Left hindlimb (tissue), 1 donor: Measurements from ENCODE around the gene PSMD13.

Experiments
- DNase-seq: peaks from one replicate; pipeline ENCODE4 v3.0.0-alpha.2; 2018

Gene PSMD13

DNA sequence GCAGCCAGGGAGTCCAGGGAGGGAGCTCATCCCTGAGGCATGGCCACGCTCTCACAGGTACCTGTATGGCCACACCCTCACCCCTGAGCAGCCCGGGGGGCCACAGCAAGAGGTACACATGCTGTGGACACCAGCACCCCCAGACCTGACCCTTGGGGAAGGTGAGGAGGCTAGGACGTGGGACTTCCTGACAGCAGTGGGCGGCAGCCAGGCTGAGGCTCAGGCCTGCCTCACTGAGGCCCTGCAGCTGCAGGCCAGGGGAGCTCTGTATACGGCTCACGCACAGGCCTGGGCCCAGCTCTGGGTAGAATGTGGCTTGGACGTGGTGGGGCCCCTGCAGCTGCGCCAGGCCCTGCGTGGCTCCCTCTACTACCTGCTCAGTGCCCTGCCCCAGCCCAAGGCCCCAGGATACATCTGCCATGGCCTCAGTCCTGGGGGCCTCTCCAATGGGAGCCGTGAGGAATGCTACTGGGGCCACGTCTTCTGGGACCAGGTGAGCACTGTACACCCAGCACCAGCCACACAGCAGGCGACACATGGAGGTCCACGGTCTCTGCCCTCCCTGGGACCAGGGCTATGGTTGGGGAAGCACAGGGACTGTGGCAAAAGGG lies 54.0 kb downstream of the PSMD13 start:
- DNase-seq, result peak; percentile 21

DNA sequence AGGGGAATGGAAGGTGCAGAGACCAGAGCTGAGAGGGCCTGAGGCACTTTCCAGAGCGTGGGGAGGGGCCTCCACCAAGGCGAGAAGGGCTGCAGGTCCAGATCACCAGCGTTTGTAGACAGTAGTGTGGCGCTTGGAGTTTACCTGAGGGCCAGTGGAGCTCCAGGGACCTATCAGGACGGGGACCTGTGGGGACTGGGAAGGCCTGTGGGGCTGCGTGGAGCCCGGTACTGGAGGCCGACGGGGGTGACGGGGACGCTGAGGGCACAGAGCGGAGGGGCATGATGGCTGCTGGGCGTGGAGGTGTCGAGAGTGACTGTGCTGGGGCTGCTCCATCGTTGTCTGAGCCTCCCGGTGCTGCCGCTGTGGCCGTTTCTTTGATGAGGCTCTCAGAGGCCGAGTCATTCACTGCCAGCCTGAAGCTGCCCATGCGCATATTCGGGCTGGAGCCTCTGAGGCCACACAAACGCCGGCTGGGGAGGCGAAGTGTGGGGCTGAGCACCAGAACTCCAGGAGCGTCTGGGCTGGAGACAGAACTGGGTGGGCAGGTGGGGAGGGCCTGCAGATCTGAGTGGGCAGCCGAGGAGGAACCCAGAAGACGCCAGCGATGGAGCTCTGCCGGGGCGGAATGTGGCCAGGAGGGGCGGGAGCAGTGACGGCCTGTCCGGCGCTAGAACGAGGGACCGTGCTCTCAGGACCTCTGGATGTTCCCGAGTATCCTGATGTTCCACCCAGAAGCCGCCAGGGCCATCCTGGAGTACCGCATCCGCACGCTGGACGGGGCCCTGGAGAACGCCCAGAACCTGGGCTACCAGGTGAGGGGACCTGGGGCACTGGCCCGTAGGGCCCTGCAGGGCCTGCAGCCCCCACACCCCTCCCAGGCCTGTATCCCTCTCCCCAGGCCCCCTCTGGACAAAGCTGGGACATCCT lies 54.8 kb downstream of the PSMD13 start:
- DNase-seq, result peak; percentile 22

DNA sequence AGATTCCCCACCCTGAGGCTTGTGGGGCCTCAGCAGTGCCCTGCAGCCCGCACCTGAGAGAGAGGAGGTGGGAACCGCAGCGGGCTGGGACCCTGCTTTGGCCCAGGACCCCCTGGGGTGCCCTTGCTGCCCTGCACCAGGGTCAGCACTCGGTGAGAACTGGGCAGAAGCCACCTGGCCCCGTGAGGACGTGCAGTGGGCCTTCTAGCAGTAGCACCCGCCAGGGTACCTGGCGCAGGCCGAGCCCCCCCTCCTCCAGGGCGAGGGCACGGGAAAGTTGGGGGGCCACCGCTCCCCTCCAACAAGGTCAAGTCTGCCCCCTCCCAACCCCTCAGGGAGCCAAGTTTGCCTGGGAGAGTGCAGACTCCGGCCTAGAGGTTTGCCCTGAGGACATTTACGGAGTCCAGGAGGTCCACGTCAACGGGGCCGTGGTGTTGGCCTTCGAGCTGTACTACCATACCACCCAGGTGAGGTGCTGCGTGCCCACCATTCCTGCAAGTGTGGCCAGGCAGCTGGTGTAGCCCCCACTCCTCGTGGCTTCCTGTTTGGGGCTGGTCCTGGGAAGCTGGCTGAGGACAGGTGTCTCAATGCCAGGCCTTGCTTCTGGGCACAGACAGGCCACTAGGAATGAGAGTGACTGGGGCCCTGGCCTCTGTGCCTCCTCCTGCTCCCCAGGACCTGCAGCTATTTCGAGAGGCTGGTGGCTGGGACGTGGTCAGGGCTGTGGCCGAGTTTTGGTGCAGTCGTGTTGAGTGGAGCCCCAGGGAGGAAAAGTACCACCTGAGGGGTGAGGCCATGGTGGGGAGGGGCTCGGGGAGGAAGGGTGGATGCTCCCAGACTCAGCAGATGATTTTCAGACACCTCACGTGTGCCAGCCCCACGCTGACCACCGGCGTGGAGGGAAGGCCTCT lies 55.7 kb downstream of the PSMD13 start:
- DNase-seq, result peak; percentile 30

DNA sequence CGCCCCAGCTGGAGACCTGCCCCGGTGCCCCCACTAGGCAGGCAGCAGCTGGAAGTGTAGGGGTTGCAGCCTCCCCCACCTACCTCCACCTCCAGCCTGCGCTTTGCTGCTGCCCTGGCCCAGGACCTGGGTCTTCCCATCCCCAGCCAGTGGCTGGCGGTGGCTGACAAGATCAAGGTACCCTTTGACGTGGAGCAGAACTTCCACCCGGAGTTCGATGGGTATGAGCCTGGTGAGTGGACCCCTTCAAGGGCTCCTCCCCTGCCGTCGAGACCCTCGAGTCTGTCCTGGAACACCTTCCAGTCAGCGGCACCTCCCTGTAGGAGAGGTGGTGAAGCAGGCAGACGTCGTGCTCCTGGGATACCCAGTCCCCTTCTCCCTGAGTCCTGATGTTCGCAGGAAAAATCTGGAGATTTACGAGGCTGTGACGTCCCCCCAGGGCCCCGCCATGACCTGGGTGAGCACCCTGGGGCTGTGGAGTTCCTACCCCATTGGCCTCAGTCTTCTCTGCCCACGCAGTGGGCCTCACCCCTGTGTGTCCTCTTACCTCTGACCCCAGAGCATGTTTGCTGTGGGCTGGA lies 56.6 kb downstream of the PSMD13 start:
- DNase-seq, result peak; percentile 25

DNA sequence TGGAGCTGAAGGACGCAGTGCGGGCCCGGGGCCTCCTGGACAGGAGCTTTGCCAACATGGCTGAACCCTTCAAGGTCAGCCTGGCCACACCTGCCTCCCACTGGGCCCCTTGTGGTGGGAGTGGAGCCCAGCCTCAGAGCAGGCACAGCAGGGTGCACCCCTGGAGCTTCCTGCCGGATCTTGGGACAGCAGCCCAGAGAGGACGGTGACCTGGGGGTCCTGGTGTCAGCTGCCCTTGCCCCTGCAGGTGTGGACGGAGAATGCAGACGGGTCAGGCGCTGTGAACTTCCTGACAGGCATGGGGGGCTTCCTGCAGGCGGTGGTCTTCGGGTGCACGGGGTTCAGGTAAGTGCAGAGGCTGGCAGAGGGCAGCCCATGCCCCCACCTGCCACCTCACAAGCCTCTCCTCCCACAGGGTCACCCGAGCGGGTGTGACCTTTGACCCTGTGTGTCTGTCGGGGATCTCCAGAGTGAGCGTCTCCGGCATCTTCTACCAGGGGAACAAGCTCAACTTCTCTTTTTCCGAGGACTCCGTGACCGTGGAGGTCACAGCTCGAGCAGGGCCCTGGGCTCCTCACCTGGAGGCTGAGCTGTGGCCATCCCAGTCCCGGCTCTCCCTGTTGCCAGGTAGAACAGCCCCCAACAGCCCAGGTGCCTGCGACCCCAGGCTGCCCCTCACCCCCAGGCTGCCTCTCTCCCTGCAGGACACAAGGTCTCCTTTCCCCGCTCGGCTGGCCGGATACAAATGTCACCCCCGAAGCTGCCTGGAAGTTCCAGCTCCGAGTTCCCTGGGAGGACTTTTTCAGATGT lies 57.3 kb downstream of the PSMD13 start:
- peak; percentile 32 for DNase-seq

DNA sequence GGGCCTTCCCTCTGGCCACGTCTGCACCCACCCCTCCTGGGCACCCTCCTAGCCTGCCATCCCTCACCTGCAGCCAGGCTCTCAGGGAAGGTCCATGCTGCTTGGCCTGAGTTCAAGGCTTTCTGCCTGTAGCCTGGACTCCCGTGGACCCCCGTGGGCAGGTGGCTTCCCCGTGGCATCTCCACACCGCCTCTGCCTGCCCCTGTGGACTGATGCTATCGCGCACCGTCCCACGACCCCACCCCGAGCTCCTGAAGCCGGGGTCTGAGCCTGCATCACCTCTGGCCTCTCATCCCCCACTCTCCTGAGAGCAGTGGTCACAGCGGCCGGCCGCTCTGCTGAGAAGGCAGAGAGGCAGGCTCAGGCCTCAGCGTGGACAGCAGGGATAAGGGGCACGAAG lies 58.0 kb downstream of the PSMD13 start:
- peak; percentile 36 for DNase-seq

DNA sequence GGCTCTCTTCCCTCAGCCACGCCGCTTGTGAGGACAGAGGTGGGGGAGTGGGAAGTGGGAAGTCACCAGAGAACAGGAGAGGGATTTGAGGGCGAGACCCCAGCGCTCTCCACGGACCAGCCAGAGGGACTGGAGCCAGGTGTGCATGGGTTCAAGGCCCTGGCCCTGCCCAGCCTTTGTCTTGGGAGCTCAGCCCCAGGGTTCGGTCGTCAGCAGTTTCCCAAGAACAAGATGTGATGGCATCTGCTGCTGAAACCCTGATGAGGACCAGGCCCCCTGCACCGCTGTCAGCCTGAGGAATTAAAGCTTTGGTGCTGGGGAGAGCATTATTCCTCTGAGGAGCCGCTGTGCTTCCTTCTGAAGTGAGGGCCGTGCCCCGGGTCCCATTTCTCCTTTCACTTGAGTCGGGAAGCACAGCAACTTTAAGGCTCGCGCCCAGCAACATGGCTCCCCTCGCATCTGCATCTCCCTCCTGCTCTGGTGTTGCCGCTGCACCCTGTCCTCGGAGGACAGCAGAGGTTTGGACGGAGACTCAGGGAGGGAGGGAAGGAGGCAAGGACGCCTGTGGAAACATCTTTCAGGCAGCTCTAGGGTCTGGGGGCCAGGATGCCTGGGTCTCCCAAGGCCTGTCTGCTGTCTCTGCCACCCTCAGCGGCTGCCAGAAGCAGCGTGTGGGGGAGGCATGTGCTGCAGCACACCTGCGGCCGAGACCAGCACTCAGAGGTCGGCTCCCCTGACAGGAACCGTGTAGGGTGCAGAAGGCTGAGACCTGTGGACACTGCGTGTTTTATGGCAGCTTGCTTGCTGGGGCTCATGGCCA lies 58.8 kb downstream of the PSMD13 start:
- peak; percentile 25 for DNase-seq

DNA sequence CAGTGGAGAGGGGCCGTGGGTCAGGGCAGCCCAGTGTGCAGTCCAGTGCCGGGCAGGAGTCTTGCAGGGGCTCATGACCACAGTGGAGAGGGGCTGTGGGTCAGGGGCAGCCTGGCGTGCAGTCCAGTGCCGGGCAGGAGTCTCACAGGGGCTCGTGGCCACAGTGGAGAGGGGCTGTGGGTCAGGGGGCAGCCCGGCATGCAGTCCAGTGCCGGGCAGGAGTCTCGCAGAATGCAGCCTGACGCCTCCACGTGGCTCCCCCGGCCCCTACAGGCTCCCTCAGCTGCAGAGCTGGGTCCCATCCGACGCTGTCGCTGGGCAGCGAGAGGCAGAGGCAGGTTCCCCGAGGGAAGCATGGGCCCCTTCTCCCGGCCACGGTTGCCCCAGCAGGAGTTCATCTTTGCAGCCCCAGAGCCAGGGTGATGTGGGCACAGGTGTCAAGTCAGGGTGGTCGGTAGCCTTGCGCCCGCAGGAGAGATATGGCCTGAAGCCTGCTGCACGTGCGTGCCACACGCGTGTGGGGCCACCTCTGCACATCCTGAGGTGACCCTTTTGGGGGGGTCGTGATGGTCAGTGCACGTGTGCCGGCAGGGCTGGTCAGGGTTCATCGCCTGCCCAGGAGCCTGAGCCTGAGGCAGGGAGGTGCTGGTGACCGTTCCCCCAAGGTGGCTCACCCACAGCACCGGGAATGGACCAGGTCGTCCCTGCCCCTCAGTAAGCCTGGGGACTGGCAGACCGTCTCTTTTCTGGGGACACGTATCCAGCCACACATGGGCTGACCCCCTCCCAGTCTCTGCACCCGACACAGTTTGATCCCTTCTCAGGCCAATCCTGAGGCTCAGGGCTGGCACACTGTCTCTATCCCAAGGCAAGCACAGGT lies 59.6 kb downstream of the PSMD13 start:
- DNase-seq, result peak; percentile 37

DNA sequence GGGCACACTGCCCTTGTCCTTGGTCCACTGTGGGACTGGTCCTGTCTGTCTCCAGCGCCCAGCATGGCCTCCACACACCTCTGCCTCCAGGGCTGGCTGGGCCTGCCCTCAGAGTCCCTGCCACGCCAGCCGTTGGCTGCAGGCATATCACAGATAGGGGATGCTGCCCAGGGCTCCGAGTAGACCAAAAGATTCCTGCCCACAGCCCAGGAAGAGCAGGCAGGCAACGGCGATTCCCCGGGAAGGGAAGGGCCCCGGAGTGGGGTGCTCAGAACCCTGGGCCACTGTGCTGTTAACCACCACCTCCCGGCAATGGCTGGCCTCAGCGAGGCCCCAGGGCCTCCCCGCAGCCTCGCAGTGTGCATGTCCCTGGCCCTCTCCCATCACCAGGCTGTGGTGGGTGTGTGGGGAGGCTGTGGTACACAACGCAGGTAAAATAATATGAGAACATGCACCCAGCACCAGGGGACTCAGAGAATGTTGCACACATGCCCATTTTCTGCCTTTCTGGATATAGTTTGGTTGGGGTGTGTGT lies 60.3 kb downstream of the PSMD13 start:
- no peak for DNase-seq

DNA sequence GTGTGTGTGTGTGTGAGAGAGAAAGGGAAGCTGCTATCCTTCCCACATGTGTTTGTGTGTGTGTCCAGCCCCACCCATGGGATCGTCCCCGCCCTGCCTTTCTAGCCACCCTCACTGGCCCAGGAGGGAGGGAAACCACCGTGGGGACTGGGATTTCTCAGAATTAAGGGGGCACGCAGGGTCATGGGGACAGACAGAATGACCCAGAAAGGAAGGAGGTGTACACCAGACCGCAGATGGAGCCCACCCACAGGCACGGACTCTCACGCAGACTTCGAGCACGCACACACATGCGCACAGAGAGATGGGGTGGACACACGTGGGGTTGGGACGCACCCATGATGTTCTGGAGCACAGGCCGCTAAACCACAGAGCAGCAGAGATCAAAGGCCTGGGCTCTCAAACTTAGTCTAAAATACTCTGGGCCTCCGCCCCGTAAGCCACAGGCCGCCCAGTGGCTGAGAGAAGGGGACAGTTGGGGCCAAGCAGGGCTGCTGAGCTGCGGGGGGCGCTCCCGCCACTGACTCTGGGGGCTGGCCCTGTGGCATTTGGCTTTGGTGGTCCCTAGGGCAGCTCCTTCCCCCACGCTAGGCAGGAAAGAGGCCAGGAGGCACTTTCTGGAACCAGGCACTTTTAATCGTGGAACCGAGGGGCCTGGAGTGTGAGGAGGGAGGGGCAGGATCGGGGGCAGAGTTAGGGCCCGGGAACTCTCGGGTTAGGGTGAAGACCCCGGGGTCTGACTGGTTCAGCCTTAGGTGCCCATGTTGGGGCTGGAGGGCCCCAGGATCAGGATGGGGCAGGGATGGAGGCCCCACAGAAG lies 61.0 kb downstream of the PSMD13 start:
- peak; percentile 79 for DNase-seq

DNA sequence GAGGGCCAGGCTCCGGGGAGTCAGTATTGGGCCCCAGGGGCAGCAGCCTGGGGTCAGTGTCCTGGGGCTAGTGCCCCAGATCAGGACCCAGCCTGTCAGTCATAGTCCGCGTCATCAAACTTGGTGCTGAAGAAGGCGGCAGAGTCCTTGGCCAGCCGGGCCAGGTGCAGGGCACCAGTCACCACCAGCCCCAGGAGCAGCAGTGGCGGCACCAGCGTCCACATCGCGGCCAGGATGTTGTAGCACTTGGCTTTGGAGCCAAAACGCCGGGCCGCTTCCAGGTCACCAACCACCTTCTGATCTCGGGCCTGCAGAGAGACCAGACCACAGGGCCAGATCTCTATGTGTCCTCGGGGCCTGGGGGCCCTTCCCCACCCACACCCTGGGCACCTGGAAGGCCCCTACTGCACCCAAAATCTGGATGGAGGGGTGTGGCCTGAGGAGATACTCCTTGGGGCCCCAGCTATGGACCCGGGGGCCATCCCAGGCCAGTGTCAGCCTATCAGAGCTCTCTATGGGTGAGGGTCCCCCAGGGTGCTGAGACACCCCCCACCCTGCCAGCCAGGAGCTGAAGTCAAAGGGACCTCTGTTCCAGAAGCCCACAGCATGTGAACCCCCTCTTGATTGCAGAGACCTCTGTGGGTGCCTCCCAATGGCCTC lies 61.8 kb downstream of the PSMD13 start:
- peak; percentile 37 for DNase-seq

DNA sequence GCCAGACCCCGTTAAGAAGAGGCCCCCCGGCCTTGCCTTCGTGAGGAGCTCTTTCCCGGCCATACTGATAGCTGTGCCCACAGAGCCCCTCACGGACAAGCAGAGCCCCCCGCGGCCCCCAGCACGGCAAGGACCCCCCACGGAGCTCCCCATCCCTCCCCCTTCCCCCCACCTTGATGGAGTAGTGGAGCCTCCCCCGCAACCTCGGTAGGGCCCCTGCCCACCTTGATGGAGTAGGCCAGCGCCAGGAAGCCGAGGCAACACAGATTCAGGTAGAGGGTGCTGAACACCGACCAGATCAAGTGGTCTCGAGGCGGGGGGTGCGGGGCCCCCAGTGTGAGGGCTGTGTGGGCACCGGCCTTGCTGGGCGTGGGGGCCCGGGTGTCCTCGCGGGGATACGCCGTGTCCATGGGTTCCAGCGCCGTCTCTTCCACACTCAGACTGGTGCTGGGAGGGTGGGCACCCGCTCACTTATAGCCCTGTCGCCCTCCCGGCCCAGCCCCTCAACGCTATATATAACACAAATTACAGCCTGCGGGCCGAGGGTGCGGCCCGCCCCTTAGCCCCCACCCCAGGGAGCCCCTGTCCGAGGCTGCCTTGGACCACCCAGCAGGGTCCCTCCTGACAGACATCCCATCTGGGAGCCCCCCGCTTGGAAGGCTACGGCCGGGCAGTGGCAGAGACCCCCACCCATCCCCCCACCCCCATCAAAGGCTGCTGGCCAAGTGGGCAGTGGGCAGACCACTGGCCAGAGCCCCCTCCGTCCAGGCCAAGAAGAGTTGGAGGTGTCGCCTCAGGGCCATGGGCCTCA lies 62.5 kb downstream of the PSMD13 start, which contains the start of gene IFITM5:
Gene IFITM5, minus strand, starts transcription at position 446 of the 811 bp plus-strand sequence. Its CDS starts 36 bp downstream, at position 410.
- DNase-seq, result peak; percentile 57

DNA sequence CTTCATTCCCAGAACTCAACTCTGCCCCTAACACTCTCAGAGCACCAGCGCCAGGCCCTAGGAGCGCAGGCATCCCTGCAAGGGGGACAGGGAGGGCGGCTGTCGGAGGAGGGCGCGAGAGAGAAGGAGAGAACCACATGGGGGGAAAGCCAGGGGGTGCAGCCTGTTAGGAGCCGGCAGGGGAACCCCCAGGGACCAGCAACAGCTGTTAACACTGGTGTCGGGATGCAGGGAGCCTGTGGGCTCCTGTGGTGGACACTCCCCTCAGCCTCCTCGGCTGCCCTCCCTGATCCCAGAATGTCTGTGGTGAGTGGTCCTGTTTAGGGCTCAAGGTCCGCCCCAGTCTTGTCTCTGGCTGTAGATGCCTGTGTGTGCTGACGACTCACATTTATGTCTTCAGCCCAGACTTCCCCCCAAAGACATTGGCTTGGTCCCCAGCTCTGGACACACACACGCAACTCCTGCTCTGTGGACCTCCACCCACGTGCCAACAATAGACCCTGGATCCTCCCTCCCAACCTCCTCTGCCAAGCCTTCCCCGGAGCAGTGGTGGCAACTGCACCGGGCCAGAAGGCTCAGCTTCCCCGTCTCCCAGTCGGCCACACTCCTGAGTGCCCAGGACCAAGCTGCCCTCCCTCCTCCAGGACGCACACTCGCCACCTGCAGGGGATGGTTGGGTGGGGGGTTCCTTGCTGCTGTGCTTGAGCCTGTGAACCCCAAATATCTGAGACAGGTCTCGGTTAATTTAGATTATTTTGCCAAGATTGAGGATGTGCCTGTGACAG lies 63.4 kb downstream of the PSMD13 start:
- peak; percentile 71 for DNase-seq
